B cell (primary cell): ENCODE measurements around the gene CD244. TPM values are rescaled to one million over a fixed set of nuclear protein-coding genes. Genes with fewer than 3 reads are reported as not detected.

Source experiments
- polyA plus RNA-seq: library from polyadenylated mRNA; depleted of rRNA; stranded (reverse); fragments of >200 nt; gene quantifications from 2 replicates; pipeline ENCODE4 v1.2.3, GENCODE V29; 2012
- total RNA-seq, 2 donors: library from RNA; stranded (reverse); fragments of 120-200 nt in 1 of 2; gene quantifications; 1 replicate in 1 of 2; 2 replicates in 1 of 2; pipeline versions ENCODE4 v1.2.3 to v1.2.4, GENCODE V29; 2013 to 2022

Gene CD244
- total and polyA plus RNA-seq, 2 donors (not counting 1 experiment from before 2014, with no cell fraction given) = 0.31 TPM; not detected in 1

Other genes starting within 250 kb of the CD244 start
- 42.3 and 45.6 TPM in 2 replicates for gene SLAMF1, start 215.8 kb downstream of the CD244 start, total RNA-seq
- 19.2 and 20.7 TPM in 2 replicates for gene SLAMF1, start 215.8 kb downstream of the CD244 start, polyA plus RNA-seq
- 252 and 255 TPM in 2 replicates for gene CD48, start 151.1 kb downstream of the CD244 start, total RNA-seq
- 422 and 428 TPM in 2 replicates for gene CD48, start 151.1 kb downstream of the CD244 start, polyA plus RNA-seq
- 51.6 and 52.6 TPM in 2 replicates for gene SLAMF7, start 123.6 kb downstream of the CD244 start, total RNA-seq
- 12.4 and 13.1 TPM in 2 replicates for gene SLAMF7, start 123.6 kb downstream of the CD244 start, polyA plus RNA-seq
- 365 and 367 TPM in 2 replicates for gene LY9, start 66.7 kb downstream of the CD244 start, total RNA-seq
- 252 and 301 TPM in 2 replicates for gene LY9, start 66.7 kb downstream of the CD244 start, polyA plus RNA-seq
- gene ITLN1, start 22.3 kb upstream of the CD244 start, total RNA-seq = not detected in 2 replicates
- not detected in 2 replicates for gene ITLN1, start 22.3 kb upstream of the CD244 start, polyA plus RNA-seq
- gene ITLN2, start 91.9 kb upstream of the CD244 start, total RNA-seq = not detected in 2 replicates
- gene ITLN2, start 91.9 kb upstream of the CD244 start, polyA plus RNA-seq = not detected in 2 replicates
- gene F11R, start 158.3 kb upstream of the CD244 start, total RNA-seq = 12.8 and 16.4 TPM in 2 replicates
- gene F11R, start 158.3 kb upstream of the CD244 start, polyA plus RNA-seq = 17.3 and 52.4 TPM in 2 replicates
- gene TSTD1, start 176.1 kb upstream of the CD244 start, total RNA-seq = 85.6 and 94.4 TPM in 2 replicates
- 242 and 295 TPM in 2 replicates for gene TSTD1, start 176.1 kb upstream of the CD244 start, polyA plus RNA-seq
- 192 and 196 TPM in 2 replicates for gene USF1, start 183.1 kb upstream of the CD244 start, total RNA-seq
- 249 and 334 TPM in 2 replicates for gene USF1, start 183.1 kb upstream of the CD244 start, polyA plus RNA-seq
- gene ARHGAP30, start 207.0 kb upstream of the CD244 start, total RNA-seq = 146 and 162 TPM in 2 replicates
- 95.9 and 122 TPM in 2 replicates for gene ARHGAP30, start 207.0 kb upstream of the CD244 start, polyA plus RNA-seq
- gene NECTIN4, start 226.7 kb upstream of the CD244 start, total RNA-seq = not detected in 2 replicates
- gene NECTIN4, start 226.7 kb upstream of the CD244 start, polyA plus RNA-seq = not detected in 2 replicates
- gene KLHDC9, start 235.5 kb upstream of the CD244 start, total RNA-seq = 1.6 and 4.2 TPM in 2 replicates
- 2.7 and 3.5 TPM in 2 replicates for gene KLHDC9, start 235.5 kb upstream of the CD244 start, polyA plus RNA-seq